K562 (cell line): ENCODE data around the gene SMIM21. TPM values are rescaled to one million over a fixed set of nuclear protein-coding genes. Genes with fewer than 3 reads are reported as not detected.

Experiments used
- KDM1A ChIP-seq, 2 experiments: fragments of 450-650 bp; IDR thresholded peaks; 2 replicates each; pipeline ENCODE4 v1.6.1; 2016; ENCODE audit warnings: mild to moderate bottlenecking in 2 of 2
- polyA plus RNA-seq, 8 experiments: library from polyadenylated mRNA; depleted of rRNA in 4 of 8; stranded (reverse) in 5 of 8; unstranded in 3 of 8; fragments of >200 nt; fragmentation: Nextera tagmentation in 2 of 8; fragmentation: Illumina TruSeq in 1 of 8; extraction: Ambion mirVana in 2 of 8; extraction: Trizol in 1 of 8; gene quantifications; 2 replicates each; pipeline versions ENCODE4 v1.2.1 to v1.2.3, GENCODE V29; 2011 to 2014; ENCODE audit warnings: inconsistent platforms in 1 of 8, missing spikeins in 1 of 8
- total RNA-seq, 7 experiments: library from RNA; depleted of rRNA in 6 of 7; stranded (reverse); fragments of >200 nt in 6 of 7; fragmentation: Illumina TruSeq in 2 of 7; extraction: Trizol in 2 of 7; gene quantifications; 2 replicates each; pipeline versions ENCODE4 v1.2.1 to v1.2.3, GENCODE V29; 2011 to 2021; ENCODE audit warnings: low replicate concordance in 1 of 7
- TF ChIP-seq, protein P1 (sequence below), 2 experiments: fragments of 450-650 bp in 1 of 2; sonication (generic) in 1 of 2; formaldehyde crosslinking in 1 of 2; IDR thresholded peaks; 2 replicates each; pipeline versions ENCODE4 v1.7.1 to v1.9.0; 2016 to 2022; ENCODE audit warnings: inconsistent platforms in 1 of 2, mild to moderate bottlenecking in 1 of 2, missing genetic modification reagents in 1 of 2
- TF ChIP-seq, protein P2 (sequence below): fragments of 250-450 bp; sonication (Bioruptor Pico); IDR thresholded peaks from 2 replicates; pipeline ENCODE4 v1.5.0; 2020; ENCODE audit warnings: mild to moderate bottlenecking, borderline replicate concordance

Gene SMIM21
- total and polyA plus RNA-seq, 9 of the 15 experiments (the other 6 are each of a cell fraction or from before 2014, with no cell fraction given), result not detected

DNA sequence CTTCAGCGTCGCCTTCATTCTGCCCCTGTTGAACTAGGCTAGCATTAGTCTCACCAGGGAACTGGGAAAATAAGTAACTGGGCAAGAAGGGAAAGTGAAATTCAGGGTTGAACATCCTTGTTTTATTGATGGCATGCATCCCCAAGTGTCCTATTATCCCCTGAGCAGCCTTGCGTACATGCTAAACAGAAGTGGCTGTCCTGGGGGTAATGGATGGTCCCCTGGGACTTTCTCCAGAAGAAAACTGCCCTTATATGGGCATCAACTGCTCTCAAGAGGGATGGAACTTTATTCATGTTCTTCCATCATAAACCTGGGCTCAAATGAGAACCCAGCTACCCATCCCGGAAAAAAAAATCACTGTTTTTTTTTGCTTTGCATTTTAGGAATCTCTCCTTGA, 11.8 kb upstream of the SMIM21 start (continued):
- TF ChIP-seq, protein P1, sequence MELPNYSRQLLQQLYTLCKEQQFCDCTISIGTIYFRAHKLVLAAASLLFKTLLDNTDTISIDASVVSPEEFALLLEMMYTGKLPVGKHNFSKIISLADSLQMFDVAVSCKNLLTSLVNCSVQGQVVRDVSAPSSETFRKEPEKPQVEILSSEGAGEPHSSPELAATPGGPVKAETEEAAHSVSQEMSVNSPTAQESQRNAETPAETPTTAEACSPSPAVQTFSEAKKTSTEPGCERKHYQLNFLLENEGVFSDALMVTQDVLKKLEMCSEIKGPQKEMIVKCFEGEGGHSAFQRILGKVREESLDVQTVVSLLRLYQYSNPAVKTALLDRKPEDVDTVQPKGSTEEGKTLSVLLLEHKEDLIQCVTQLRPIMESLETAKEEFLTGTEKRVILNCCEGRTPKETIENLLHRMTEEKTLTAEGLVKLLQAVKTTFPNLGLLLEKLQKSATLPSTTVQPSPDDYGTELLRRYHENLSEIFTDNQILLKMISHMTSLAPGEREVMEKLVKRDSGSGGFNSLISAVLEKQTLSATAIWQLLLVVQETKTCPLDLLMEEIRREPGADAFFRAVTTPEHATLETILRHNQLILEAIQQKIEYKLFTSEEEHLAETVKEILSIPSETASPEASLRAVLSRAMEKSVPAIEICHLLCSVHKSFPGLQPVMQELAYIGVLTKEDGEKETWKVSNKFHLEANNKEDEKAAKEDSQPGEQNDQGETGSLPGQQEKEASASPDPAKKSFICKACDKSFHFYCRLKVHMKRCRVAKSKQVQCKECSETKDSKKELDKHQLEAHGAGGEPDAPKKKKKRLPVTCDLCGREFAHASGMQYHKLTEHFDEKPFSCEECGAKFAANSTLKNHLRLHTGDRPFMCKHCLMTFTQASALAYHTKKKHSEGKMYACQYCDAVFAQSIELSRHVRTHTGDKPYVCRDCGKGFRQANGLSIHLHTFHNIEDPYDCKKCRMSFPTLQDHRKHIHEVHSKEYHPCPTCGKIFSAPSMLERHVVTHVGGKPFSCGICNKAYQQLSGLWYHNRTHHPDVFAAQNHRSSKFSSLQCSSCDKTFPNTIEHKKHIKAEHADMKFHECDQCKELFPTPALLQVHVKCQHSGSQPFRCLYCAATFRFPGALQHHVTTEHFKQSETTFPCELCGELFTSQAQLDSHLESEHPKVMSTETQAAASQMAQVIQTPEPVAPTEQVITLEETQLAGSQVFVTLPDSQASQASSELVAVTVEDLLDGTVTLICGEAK (IDR thresholded peaks at IDR 0.05), result no peak
- TF ChIP-seq, protein P1 (CRISPR knock-in tag; IDR thresholded peaks at IDR 0.05), result no peak
- TF ChIP-seq KDM1A (IDR thresholded peaks at IDR 0.05), result no peak
- TF ChIP-seq, protein P2, sequence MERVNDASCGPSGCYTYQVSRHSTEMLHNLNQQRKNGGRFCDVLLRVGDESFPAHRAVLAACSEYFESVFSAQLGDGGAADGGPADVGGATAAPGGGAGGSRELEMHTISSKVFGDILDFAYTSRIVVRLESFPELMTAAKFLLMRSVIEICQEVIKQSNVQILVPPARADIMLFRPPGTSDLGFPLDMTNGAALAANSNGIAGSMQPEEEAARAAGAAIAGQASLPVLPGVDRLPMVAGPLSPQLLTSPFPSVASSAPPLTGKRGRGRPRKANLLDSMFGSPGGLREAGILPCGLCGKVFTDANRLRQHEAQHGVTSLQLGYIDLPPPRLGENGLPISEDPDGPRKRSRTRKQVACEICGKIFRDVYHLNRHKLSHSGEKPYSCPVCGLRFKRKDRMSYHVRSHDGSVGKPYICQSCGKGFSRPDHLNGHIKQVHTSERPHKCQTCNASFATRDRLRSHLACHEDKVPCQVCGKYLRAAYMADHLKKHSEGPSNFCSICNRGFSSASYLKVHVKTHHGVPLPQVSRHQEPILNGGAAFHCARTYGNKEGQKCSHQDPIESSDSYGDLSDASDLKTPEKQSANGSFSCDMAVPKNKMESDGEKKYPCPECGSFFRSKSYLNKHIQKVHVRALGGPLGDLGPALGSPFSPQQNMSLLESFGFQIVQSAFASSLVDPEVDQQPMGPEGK, result no peak
